Astrocyte of the cerebellum (primary cell): ENCODE measurements around the gene PRDM16.
A peak's percentile ranks its signal among the peaks of the same experiment; 100 is the strongest.

Experiments used
- DNase-seq: peaks from one replicate; pipeline ENCODE4 v3.0.0-alpha.2; 2011; ENCODE audit warnings: low read depth
- H3K4me3 ChIP-seq: 2 replicates; pipeline ENCODE4 v1.5.1; 2011; ENCODE audit warnings: mild to moderate bottlenecking, low read depth, low read length, moderate library complexity
- CTCF ChIP-seq: IDR thresholded peaks from 2 replicates; pipeline ENCODE4 v1.5.1; 2012; ENCODE audit warnings: low read length, low read depth, moderate library complexity, mild to moderate bottlenecking; ENCODE audit errors: missing control alignments
- in situ Hi-C: cut with HindIII; loops from 2 replicates; pipeline ENCODE4 v1.10.0; 2017; ENCODE audit warnings: low sequenced_read_pairs

Gene PRDM16

GRCh38 chr1:3349968-3350299 lies 280.9 kb downstream of the PRDM16 start:
- in situ Hi-C loops: no loop called here
- H3K4me3 ChIP-seq: no peak overlapping the region
- TF ChIP-seq CTCF: no peak
- no peak for DNase-seq

- in situ Hi-C loops: no loop called here
These were observed 281.7 kb downstream of the PRDM16 start for GRCh38 chr1:3350506-3351261.

GRCh38 chr1:3351449-3352298 lies 282.7 kb downstream of the PRDM16 start:
- DNase-seq: no peak
- TF ChIP-seq CTCF: no peak
- in situ Hi-C loops: no loop called here
- no peak overlapping the region for H3K4me3 ChIP-seq

More at GRCh38 chr1:3350506-3351261, 281.7 kb downstream of the PRDM16 start:
- H3K4me3 ChIP-seq: no peak overlapping the region
- TF ChIP-seq CTCF: no peak
- DNase-seq: no peak

- DNase-seq: peak; percentile 65
- TF ChIP-seq CTCF: no peak
- H3K4me3 ChIP-seq: no peak overlapping the region
- in situ Hi-C loops: no loop called here
These were observed 283.4 kb downstream of the PRDM16 start for GRCh38 chr1:3352299-3352951.

GRCh38 chr1:3352952-3353331 lies 283.9 kb downstream of the PRDM16 start:
- no peak overlapping the region for H3K4me3 ChIP-seq
- in situ Hi-C loops: no loop called here
- DNase-seq: no peak
- no peak for TF ChIP-seq CTCF

GRCh38 chr1:3353876-3354275 lies 284.9 kb downstream of the PRDM16 start:
- DNase-seq: no peak
- TF ChIP-seq CTCF: no peak
- no peak overlapping the region for H3K4me3 ChIP-seq
- in situ Hi-C loops: no loop called here
